GM21381 (cell line): ENCODE results near the gene SNX15.

Experiments used
- ATAC-seq: cut with Tn5 transposase; IDR thresholded peaks from one replicate; pipeline ENCODE4 v1.9.1; 2021; ENCODE audit warnings: mild to moderate bottlenecking, moderate library complexity; ENCODE audit not compliant: unreplicated experiment

The SNX15 gene

GRCh38 chr11:65083134-65083833, 56.0 kb downstream of the SNX15 start:
- peak; percentile 11 for ATAC-seq

GRCh38 chr11:65083834-65084597, 56.8 kb downstream of the SNX15 start, which contains the start of the genes CDCA5 and ZFPL1:
Gene CDCA5 (minus strand): TSS chr11:65084040. CDS start chr11:65083978, 62 bp downstream.
Gene ZFPL1 (plus strand): TSS chr11:65084222. CDS start chr11:65084699, 477 bp downstream.
- ATAC-seq, result peak; percentile 77

DNA sequence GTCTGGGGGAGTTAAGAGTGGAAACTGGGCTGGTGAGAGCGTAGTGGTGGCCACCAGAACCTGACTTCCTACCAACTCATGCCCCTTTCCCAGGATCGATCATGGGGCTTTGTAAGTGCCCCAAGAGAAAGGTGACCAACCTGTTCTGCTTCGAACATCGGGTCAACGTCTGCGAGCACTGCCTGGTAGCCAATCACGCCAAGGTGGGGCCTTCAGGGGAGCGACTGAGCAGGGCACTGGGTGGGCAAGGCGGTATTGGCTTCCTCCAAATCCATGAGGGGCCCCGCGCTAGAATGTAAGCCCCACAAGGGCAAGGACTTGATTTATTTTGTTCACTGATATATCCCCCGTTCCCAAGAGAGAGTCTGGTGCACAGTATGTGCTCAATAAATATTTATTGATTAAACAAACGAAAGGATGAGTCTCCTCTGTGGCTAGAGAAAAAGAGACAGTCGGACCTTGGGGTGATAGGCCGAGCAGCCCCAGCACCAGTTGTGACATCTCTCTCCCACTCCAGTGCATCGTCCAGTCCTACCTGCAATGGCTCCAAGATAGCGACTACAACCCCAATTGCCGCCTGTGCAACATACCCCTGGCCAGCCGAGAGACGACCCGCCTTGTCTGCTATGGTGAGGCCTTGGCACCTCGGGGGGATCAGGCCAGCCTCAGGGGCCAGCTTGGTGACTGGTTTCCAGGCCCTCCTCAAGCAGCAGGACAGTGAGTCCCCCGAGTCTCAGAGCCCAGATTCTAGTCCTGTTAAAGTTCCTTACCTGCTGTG, 57.5 kb downstream of the SNX15 start:
- ATAC-seq, result peak; percentile 2

DNA sequence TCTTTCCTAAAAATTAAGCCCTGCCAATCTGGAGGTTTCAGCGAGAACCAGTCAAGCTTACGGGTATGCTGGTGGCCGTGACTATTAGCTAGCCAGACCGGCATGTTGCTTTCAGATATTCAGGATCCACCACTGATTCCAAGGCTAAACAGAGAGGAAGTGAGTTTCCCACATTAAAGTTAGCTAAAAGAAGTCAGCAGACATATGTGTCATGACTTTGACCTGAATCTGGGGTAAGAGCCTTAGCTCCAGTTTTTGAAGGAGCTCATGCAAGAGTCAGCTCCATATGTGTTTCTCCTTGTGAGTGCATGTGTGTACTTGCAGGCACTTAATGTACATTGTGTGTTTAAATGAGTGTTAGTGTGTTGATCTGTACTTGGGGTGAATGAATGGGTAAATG, 58.2 kb downstream of the SNX15 start:
- no peak for ATAC-seq

- ATAC-seq, result no peak
Observed at GRCh38 chr11:65086809-65087208, 59.6 kb downstream of the SNX15 start.

- no peak for ATAC-seq
Observed at GRCh38 chr11:65087216-65087615, 60.0 kb downstream of the SNX15 start.

- ATAC-seq, result no peak
Observed at GRCh38 chr11:65087827-65088226, 60.6 kb downstream of the SNX15 start.

DNA sequence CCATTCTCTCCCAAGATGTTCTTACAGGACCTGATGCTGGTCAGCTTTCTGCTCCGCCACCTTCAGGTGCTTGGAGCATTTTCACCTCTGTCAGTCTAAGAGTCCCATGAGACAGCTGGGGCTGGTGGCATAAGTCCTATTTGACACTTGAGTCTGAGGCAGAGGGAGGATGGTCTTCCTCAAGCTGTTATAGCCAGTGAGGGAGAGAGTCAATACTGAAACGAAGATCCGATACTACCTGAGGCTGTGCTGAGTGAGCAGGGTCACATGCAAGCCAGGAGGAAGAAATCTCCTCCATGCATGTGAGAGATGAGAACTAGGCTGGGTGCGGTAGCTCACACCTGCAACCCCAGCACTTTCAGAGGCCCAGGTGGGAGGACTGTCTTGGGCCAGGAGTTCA, 62.4 kb downstream of the SNX15 start:
- ATAC-seq, result no peak
